DMS53 (cell line): ENCODE results near the gene ATMIN.

ENCODE experiments used
- DNase-seq: peaks from one replicate; lab custom pipeline; 2025; lab: John Stamatoyannopoulos, UW

ATMIN gene

DNA sequence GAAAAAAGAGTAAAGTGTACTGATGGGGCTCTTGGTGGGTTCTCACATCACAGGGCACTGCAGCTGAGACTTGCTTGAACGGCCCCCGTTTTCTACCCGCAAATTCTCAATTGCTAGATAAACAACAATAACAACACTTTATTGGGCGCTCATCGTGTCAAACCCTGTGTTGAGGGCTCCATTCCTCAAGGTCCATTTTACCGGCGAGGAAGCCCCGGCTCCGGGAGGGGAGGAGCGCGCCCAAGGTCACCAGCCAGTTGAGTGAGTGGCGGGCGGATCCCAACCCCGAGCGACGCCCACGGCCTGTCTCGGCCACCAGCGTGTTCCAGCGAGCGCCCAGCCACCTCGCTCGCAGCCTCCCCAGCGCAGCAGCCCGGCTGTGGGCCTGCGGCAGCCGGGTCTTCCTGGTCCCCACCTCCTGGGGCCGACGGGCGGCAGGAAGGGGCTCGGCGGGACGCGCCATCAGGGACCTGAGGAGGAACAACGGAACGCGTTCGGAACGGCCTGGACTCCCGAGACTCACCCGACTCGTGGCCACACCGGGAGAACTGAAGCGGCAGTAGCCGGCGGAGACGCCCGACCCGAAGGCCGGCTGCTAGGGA lies 29.3 kb upstream of the ATMIN start:
- peak; percentile 80 for DNase-seq

DNA sequence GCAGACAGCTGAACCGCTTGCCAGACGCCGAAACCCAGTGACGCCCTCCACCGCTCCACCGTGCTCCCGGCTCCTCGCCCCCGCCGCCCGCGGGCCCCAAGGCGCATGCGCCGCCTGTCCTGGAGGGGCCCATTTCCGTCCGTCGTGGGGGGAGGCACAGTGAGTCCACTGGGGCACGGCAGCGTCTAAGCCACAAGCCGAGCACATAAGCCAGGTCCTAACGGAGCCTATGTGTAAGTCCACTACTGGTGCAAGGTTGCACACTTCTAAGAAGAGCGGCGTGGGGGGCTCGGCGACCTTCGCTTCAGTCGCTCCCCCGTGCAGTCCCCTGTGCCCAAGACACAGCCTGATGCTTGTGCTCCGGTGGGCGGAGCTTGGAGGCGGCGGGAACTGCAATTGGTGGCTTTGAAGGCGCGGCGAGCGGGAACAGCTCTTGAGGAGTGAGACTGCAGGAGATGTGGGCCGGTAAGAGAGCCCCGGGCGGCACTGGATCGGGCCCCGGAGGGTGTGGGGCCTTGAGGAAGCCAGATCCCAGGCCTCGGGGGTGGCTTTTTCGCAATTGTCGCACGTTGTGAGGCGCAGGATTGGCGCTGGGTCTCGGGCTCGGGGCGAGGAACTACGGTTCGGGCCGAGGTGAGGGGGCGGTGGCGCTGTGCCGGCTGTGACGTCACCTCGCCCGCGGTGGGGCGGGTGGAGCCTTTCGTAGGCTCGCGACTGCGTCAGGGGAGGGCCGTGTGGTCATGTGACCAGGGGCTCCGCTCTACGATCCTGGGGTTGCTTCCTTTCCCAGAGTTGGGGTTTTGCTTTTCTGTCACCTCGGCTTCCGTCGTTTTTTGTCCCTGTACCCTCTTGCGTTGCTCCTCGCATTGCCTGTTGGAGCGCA lies 28.6 kb upstream of the ATMIN start, which contains the start of the genes CENPN and CMC2:
Gene CENPN (plus strand): TSS at position 402 of the 883 bp plus-strand sequence. CDS start 4,726 bp downstream, outside the sequence.
Gene CMC2 (minus strand): TSS at position 73 of the 883 bp plus-strand sequence. CDS start 9,491 bp downstream, outside the sequence.
- peak; percentile 97 for DNase-seq

DNA sequence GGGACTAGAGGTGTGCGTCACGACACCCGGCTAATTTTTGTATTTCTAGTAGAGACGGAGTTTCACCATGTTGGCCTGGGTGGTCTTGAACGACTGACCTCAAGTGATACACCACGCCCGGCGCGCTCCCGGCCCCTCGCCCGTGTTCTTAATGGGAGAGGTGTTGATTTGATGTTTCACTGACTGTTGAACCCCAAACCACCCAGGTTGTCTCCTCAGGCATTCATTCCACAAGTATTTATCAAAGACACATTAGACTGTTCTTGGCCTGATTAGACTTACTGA lies 27.2 kb upstream of the ATMIN start:
- DNase-seq: no peak

DNA sequence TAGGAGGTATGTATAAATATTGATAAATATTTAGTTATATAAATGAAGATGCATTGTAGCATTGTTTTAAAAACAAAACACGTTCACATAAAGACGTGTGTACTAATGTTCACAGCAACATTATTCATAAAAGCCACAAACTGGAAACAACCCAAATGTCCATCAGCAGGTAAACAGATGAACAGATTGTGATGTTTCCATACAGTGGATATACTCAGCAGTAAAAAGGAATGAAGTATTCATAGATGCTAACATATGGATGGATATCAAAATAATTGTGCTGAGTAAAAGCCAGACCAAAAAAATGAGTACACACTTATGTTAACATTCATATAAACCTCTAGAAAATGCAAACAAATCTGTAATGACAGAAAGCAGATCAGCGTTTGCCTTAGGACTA lies 22.7 kb upstream of the ATMIN start:
- DNase-seq: no peak

DNA sequence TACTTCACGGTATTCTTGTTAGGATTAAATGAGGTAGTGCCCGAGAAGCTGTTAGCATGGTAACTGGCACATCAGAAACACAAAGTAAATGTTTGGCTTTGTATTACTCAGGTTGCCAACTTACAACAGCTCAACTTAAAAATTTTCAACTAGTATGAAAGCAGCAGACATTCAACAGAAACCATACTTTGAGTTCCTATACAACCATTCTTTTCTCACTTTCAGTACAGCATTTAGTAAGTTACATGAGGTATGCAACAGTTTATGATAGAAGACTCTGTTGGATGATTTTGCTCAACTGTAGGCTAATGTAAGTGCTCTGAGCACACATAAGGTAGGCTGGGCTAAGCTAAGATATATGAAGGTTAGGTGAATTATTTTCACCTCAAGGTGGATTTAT lies 21.0 kb upstream of the ATMIN start:
- DNase-seq: no peak

GRCh38 chr16:81018496-81018895 lies 17.1 kb upstream of the ATMIN start:
- DNase-seq: no peak

GRCh38 chr16:81026429-81026828 lies 9.2 kb upstream of the ATMIN start:
- no peak for DNase-seq

GRCh38 chr16:81029930-81030604 lies 5.6 kb upstream of the ATMIN start:
- no peak for DNase-seq

- peak; percentile 73 for DNase-seq
Observed at GRCh38 chr16:81035975-81036750, 521 bp downstream of the ATMIN start.

DNA sequence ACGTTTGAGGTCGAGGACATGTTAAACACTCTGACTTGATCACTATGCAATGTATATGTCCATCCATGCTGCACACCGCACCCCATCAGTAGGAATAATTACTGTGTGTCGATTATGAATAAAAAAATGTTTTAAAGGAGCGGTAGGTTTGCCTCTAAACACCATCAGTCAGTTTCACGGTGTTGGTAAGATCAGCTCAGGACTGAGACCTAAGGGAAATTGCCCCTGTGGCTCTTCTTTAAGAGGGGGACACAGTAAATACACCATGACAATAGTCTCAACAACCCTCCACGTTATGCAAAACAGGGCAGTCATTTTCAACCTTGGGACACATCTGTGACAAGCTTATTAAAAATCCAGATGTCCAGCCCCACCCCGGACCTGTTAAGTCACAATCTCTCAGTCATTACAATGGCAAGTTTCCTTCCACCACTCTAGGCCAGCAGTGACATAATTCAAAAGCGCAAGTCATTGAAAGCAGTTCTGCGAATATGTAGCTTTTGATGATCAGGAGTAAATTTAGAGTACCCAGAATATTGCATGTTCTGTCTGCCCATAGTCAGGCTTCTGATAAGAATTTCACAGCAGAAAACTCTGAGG lies 1.2 kb downstream of the ATMIN start:
- DNase-seq: no peak

DNA sequence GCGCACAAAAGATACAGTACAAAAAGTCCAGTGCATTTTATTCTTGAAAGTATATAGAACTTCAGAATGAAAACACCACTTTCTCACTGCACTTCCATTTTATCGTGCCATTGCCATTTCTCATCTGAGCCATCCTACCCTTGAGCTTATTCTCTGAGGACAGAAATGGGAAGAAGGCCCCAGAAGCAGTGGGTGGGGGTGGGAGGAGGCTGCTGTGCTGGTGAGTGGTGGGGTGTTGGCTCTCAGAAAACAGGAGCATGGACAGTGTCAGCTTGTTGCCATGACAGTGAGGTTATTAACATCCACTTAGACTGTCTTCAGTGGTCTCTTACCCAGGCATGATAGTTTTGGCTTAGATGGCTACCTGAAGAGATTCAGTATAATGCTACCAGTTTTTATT lies 4.5 kb downstream of the ATMIN start:
- no peak for DNase-seq

DNA sequence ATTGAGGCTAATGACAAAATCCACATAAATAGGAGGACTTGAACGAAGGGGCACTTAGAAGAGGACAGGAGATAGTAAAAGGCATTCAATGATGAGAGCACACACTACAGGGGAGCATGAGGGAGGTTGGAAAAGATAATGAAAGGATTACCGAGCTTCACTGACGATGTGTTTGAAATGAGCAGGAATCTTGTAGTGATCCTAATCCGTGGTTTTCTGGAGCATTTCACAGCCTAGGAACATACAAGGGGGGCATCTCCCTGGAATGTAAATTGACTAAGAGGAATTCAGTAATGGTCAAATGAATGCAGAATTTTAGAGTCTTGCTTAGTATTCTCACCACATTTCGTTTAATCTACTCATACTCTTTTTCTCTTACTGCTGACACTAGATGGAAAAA lies 5.2 kb downstream of the ATMIN start:
- DNase-seq: no peak

DNA sequence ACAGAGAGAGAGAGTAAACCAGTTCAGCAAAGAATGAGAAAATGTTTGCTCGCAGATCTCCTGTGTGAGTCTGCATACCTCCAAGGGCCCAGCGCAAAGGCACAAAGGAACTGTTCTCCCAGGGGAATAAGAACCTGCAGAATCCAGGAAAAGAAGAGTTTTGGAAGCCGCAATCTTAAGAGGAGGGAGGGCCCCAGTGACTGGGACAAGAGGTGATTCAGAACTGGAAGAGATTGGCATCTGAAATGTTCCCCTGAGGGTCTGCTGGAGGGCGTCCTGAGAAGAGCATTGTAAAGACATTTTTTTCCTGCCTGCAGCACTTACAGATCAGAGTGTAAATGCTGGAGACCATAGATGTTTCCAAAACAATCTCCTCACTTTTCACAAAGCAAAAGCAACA lies 6.1 kb downstream of the ATMIN start:
- no peak for DNase-seq

- DNase-seq: no peak
Observed at GRCh38 chr16:81042821-81043220, 7.2 kb downstream of the ATMIN start.

DNA sequence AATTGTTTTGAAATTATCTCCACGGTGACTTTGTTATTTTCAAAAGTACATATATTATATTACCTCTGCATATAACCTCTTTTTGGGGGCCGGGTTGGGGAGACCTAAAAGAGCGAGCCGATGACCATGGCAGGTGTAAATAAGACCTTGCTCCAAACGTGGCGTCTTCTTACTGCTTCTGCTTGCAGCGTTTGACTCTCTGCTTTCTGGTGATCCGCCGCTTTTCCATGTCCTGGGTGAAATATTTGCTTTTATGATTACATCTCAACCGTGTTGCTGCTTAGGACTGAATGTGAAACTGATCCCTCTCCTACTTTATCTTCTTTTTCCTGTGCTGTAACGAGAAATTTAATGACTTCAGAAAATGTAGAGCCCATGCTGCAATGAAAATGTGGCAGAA lies 18.1 kb downstream of the ATMIN start:
- no peak for DNase-seq

GRCh38 chr16:81060576-81061306 lies 25.1 kb downstream of the ATMIN start:
- no peak for DNase-seq

- no peak for DNase-seq
Observed at GRCh38 chr16:81061307-81061640, 25.6 kb downstream of the ATMIN start.

DNA sequence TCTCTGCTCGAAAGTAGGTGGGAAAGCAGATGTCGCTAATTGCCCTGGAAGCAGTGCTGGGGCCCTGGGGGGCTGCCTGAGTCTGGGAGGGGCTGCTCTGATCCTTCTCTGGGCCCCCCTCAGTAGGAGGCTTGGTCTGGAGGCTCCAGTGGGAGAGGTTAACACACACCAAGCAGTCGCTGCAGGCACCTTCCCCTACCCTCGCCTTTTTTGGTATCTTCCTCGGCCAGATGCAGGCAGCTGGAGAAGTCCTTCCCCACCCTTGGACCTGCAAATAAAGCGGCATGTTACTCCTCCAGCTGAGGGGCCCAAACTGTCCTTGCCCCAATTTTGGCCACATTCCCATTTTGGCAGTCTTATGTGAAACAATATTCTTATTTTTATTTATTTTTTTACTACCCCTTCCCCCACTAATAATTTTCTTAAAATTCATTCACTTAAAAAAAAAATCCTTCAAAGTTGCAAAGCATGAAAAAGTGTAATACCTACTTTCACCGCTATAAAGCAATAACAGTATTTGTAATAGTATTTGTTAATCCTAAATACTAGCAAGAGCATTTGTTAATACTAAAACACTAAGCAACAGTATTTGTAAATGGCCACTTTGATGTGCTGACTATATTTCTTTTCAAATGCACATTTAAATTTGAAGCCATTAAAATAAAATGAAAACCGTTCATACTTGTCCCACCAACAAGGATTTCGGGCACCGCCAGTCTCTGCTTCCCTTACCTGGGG lies 26.4 kb downstream of the ATMIN start:
- no peak for DNase-seq

- DNase-seq: no peak
Observed at GRCh38 chr16:81066681-81067080, 31.0 kb downstream of the ATMIN start.

GRCh38 chr16:81067166-81067565 lies 31.5 kb downstream of the ATMIN start:
- no peak for DNase-seq

- DNase-seq: no peak
Observed at GRCh38 chr16:81069063-81069462, 33.4 kb downstream of the ATMIN start.
